SK-N-DZ (cell line): ENCODE results near the gene MAP4K4. TPM values are rescaled to one million over a fixed set of nuclear protein-coding genes. Genes with fewer than 3 reads are reported as not detected.

Source experiments
- DNase-seq: peaks from one replicate; pipeline ENCODE4 v3.0.0-alpha.2; 2015; ENCODE audit warnings: low spot score
- polyA plus RNA-seq, 2 experiments: library from polyadenylated mRNA; depleted of rRNA; stranded (reverse); fragments of >200 nt; gene quantifications; 2 replicates each; pipeline ENCODE4 v1.2.3, GENCODE V29; 2014

The MAP4K4 gene
- polyA plus RNA-seq (2014; cell fraction: cytosol; rRNA removed), result 48.1 and 53.7 TPM in 2 replicates
- polyA plus RNA-seq (2014; cell fraction: nucleus; rRNA removed), result 111 and 181 TPM in 2 replicates

DNA sequence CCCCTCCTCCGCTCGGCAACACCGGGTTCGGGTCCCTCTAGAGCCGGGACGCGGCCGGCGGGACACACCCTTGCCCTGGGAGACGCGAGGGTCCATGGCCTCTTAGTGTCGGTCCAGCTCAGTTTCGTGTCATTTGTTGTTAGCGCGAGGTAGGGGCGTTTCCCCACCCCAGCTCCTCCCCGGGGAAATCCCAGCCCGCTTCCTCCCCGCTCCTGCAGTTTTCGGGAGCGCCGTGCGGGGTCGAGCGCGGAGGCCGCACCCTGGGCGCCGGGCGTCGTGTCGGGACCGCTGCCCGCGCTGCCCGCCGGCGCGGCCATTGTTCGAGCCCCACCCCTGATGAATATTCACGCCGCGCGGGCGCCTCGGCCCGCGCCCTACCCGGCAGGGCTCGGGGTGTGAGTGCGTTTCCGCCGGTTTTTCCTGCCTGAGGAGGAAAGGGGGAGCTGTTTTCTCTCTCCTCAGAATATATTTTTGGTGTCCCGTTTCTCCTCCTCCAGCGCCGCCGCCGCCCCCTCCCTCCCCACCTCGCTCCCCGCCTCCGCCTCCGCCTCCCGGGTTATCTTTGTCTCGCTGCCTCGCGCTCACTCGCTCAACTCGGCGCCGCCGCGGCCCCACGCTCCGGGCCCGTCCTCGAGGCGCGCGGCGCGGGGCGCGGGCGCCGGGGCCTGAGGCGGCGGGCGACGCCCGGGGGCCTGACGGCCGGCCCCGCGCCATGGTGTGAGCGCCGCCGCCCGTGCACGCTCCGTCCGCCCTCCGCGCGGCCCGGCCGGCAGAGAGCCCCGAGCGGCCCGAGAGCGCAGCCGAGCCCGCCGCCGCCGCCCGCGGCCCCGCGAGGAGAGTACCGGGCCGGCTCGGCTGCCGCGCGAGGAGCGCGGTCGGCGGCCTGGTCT, at the start of gene MAP4K4:
MAP4K4 (plus strand) TSS at position 584 of the 890 bp plus-strand sequence. CDS start 374 bp downstream, outside the sequence.
- peak; percentile 76 for DNase-seq

DNA sequence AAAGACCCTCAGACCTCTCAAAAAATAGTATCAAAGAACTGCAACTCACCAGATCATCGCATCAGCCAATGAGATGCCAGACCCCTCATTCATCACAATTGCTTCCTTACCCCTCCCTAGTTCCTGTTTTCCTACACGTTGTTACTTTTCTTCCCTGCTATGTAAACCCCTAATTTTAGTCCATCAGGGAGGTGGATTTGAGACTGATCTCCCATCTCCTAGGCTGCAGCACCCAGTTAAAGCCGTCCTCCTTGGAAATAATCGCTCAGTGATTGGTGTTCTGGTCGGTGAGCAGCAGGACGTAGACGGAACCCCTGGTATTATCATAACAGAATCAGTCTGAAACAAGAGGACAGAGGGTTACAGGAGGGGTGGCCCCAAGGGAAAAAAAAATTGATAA, 44.0 kb upstream of the MAP4K4 start:
- DNase-seq, result no peak

GRCh38 chr2:101655702-101656422, 41.6 kb upstream of the MAP4K4 start:
- DNase-seq, result no peak

- DNase-seq, result no peak
Measured at GRCh38 chr2:101657787-101658186, 39.7 kb upstream of the MAP4K4 start.

GRCh38 chr2:101658387-101658786, 39.1 kb upstream of the MAP4K4 start:
- no peak for DNase-seq

DNA sequence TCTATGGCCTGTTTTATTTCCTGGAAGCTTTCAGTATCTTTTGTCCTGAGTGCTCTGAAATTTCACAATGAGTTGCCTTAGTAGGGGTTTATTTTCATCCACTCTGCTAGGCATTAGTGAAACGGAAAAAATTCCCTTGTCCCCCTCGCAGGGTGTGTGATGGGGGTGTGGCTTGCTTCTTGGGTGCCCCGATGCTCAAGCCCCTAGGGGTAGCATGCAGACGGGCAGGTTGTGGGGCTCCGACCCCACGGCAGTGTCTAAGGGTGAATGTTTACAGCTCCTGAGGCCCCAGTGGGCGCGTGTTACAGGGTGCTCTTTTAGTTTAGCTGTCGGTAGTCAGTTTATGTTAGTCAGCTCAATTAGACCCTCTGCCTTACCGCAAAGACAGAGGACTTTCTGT, 32.2 kb upstream of the MAP4K4 start:
- no peak for DNase-seq

- no peak for DNase-seq
Measured at GRCh38 chr2:101667823-101668222, 29.7 kb upstream of the MAP4K4 start.

- DNase-seq, result no peak
Measured at GRCh38 chr2:101672047-101672446, 25.5 kb upstream of the MAP4K4 start.

GRCh38 chr2:101673920-101674319, 23.6 kb upstream of the MAP4K4 start:
- DNase-seq, result no peak

DNA sequence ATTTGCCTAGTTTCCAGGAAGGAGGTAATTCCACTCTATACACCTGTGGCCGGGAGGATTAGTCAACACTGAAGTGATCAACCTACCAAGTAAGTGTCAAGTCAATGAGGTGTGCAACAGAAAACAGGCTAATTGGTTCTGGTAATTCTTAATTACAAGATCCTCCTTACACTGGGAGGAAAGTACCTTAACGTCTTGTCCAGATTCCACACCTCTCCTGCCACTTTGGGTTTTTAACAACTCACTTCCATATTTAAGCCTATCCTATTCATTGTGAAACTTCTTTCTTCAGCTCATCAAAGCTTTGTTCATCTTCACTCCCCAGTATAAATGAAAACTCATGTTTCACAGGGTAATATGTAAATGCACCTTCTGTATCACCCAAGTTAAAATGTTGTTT, 22.0 kb upstream of the MAP4K4 start:
- no peak for DNase-seq

- no peak for DNase-seq
Measured at GRCh38 chr2:101676674-101677073, 20.8 kb upstream of the MAP4K4 start.

DNA sequence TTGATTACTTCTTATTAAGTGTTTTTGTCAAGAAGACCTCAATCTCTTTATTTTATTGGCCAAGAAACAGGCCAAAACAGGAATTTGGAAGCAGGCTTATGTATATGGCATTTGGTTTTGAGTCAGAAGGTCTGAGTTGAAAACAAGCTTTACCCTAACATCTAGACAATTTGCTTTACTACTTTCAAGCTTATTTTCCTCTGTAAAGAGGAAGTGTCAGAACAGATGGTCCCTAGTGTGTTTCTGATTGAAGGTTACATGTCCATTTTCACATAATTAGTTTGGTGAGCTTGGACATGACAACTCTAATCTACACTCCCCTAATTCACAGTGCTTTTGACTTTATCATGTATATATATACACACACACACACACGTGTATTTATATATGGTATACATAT, 19.8 kb upstream of the MAP4K4 start:
- no peak for DNase-seq

- DNase-seq, result no peak
Measured at GRCh38 chr2:101678379-101678778, 19.1 kb upstream of the MAP4K4 start.

DNA sequence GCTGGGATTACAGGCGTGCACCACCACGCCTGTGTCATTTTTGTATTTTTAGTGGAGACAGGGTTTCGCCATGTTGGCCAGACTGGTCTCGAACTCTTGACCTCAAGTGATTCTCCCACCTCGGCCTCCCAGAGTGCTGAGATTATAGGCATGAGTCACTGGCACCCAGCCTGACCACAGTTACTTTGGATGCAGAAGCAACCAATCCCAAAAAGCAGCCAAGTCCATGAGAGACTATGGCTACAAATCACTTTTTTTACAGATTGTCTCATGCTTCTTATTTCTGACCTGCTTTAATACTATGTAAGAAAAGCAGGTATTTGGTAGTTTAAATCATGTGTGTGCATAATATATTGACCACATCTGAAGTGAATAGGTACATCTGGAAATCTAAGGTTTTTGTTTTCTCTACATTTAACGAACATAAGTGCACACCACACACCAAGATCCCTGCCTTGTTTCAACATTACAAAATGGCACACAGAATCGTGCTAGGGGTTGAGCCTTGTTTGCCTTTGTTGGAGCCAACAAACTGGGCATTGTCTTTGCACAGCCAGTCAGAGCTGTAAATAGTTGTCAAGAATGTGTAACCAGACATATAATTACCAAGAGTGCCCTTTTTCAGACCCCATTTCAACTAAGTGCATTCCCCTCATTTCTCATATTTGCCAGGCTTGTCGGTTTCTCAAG, 18.3 kb upstream of the MAP4K4 start:
- DNase-seq, result no peak

- no peak for DNase-seq
Measured at GRCh38 chr2:101679801-101680487, 17.6 kb upstream of the MAP4K4 start.

DNA sequence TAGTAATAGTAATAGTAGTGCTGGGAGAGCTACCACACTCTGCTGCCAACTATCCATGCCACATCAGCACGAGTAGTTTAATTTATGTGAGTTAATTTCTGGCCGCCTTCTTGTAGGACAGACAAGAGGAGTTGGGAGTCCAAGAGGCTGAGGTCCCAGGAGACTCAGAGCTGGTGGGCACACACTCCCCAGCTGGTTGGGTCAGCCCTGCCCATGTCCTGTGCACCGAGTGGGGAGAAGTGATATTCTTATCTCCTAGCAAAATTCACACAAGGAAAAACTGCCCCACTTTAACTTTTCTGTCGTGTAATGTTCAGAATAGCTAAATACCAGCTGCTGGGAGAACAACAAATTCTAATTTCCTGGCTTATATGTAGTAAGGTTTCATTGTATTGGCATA, 15.2 kb upstream of the MAP4K4 start:
- no peak for DNase-seq

DNA sequence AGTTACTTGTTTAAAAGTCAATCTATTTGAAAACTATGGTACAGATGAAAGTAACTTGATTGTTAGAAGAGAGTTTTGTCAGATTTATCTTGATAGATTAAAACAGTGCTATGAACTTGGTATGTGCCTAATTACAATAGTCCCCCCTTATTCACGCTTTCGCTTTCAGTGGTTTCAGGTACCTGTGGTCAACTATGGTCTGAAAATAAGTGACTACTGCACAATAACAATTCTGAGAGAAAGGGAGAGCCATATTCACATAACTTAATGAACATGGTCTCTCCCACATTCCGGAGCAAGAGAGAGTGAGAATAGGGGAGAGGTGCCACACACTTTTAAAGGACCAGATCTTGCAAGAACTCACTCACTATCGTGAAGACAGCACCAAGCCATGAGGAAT, 13.2 kb upstream of the MAP4K4 start:
- DNase-seq, result no peak

DNA sequence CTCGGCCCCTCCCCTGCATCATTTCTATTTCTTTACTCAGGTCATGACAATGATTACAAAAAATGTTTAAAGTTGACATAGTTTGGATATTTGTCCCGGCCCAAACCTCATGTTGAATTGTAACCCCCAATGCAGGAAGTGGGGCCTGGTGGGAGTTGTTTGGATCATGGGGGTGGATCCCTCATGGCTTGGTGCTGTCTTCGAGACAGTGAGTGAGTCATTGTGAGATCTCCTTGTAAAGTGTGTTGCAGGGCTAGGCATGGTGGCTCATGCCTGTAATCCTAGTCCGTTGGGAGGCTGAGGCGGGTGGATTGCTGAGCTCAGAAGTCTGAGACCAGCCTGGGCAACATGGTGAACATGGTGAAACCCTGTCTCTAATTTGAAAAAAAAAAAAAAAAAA, 9.2 kb upstream of the MAP4K4 start:
- DNase-seq, result no peak

- no peak for DNase-seq
Measured at GRCh38 chr2:101689114-101689825, 8.2 kb upstream of the MAP4K4 start.

DNA sequence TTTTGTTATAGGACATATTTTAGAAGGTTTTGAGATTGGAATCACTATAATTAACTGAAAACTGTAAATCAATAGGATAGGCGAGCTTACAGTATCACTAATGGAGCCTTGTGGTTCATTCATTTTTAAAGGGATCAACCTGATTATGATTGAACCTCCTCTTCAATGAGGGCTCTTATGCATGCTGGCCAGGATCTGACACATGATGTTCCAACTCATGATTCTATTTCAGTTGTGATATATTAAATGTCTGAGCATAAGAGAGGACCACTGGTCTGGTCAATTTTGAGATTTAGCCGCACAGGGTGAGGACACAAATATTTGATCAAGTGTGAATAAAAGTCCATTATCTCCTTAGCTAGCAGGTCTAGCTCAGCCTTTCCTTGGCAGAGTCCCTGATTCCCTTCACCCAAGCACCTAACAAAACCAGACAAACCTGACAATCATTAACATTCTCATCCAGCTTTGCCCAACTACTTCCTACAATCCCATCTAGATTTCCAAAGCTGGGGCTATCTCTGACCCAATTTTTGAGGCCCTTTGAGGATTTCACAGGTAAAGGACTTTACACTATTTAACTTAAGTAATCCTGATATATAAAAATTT, 6.9 kb upstream of the MAP4K4 start:
- DNase-seq, result no peak
